NCI-H524 treated with DMSO at 0.1 percent for 48 hours (cell line): Measurements from ENCODE around the gene GBA2.

Source experiments
- DNase-seq: peaks from one replicate; lab custom pipeline; 2025; lab: John Stamatoyannopoulos, UW

GBA2 gene

DNA sequence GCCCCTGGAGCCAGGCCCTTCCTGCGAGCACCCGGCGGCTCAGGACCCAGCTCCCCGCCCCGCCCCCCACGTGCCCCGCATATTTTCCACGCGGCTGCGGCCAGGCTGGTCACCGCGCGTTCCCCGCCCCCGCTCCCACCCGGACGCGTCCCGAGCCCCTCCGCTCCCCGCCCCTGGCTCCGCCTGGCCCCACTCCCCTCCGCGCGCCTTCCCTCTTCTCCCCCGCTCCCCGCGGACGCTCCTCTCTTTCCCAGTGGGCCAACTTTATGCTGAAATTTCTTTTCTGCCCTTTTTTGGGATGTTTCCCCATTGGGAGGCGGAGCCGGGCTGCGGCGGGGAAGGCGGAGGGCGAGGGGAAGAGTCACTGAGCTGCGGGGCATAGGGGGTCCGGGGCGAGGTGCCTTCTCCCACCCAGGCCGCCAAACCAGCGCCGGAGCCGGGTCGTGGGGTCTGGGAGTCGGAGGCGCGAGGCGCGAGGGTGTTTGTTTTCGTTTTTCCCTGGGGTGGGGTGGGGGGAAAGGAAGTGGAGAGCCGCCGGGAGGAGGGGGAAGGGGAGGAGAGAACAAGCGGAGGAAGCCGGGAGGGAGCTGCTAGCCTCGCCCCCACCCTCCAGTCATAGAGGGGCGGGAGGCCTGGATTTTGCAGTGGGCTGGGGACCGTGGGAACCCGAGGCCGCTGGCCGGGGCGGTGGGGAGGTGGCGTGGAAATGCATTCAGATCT, 58.3 kb downstream of the GBA2 start:
- no peak for DNase-seq

DNA sequence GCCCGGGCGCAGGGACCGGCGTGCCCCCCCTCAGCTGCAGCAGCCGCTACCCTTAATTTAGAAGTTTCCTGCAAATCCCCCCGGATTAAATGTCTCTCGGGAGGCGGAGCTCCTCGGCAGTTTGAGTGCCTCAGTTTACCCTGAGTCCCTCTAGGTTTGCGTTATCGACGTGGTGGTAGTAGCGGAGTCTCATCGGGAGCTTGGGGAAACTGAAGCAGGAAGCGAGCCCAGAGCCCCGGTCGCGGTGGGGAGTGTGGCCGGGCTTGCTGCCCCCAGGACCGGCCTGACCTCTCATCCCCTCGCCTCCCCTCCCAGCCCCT, 58.8 kb downstream of the GBA2 start:
- no peak for DNase-seq

- no peak for DNase-seq
Measured at GRCh38 chr9:35689542-35690293, 59.3 kb downstream of the GBA2 start, which contains the start of gene TPM2. TPM2 (minus strand) TSS chr9:35689925; CDS start chr9:35689817, 108 bp downstream.

GRCh38 chr9:35688558-35689541, 60.2 kb downstream of the GBA2 start:
- no peak for DNase-seq

GRCh38 chr9:35687972-35688557, 61.0 kb downstream of the GBA2 start:
- no peak for DNase-seq

DNA sequence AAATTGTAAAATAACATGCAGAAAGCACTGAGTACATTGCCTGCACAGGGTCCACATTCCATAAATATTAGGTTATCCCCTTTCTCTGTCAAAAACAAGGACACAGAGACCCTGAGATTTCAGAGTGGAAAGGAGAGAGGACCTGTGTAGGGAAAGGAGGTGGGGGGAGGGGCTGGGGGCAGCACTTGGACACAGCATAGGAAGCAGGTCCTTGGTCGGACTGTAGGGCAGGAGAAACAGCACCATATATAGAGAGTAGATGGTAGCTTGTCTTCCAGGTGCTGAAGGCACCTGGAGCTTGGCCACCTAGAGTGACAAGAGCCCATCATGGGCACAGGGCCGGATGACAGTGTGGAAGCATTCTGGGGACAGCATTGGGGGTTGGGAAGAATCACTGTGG, 61.7 kb downstream of the GBA2 start:
- no peak for DNase-seq
